Type B pancreatic cell (in vitro differentiated cells): ENCODE data around the gene KCTD16. TPM values are rescaled to one million over a fixed set of nuclear protein-coding genes. Genes with fewer than 3 reads are reported as not detected.

Source experiments
- DNase-seq: peaks from one replicate; pipeline ENCODE4 v3.0.0; 2021; ENCODE audit warnings: mixed read lengths; ENCODE audit not compliant: unreplicated experiment; ENCODE audit errors: extremely low spot score
- H3K27ac Mint-ChIP-seq: 2 replicates; pipeline ENCODE4 v1.8.0; 2021; ENCODE audit warnings: mild to moderate bottlenecking, mixed read lengths
- H3K27me3 Mint-ChIP-seq: 2 replicates; pipeline ENCODE4 v1.8.0; 2021; ENCODE audit warnings: mixed read lengths
- H3K36me3 Mint-ChIP-seq: 2 replicates; pipeline ENCODE4 v1.8.0; 2021; ENCODE audit warnings: mixed read lengths
- H3K4me1 Mint-ChIP-seq: one replicate; pipeline ENCODE4 v1.8.0; 2021; ENCODE audit warnings: mixed read lengths; ENCODE audit not compliant: unreplicated experiment
- H3K4me3 Mint-ChIP-seq: 2 replicates; pipeline ENCODE4 v1.8.0; 2021; ENCODE audit warnings: mild to moderate bottlenecking, mixed read lengths
- H3K9me3 Mint-ChIP-seq: 2 replicates; pipeline ENCODE4 v1.8.0; 2021; ENCODE audit warnings: mixed read lengths
- total RNA-seq: library from RNA; stranded (reverse); gene quantifications from 2 replicates; pipeline ENCODE4 v1.2.1, GENCODE V29; 2021; ENCODE audit warnings: low replicate concordance
- TF ChIP-seq, protein P1 (sequence below): fragments of 200-600 bp; sonication (generic); conservative IDR thresholded peaks from 2 replicates; pipeline ENCODE4 v1.5.0; 2021; ENCODE audit warnings: antibody characterized with exemption, mild to moderate bottlenecking

KCTD16 gene
- total RNA-seq, 1 donor from 2014 or later = 3.0 TPM

DNA sequence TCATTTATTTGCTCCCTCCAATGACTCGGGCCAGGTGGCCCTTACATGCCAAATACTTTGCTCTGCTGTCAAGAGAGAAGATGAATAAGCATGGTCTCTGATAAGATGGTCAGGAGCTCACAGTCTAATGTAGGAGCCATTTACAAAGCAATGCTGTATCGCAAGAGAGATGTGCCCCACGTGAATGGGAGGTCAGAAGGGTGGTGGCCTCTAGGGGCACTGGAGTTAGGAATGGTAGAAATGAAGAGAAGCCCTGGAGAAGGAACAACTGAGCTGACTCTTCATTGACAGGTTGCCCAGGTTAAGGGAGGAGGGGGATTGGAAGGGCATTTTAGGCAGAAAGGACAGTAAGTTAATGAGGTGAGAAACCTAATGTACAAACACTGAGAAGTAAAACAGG, 286.5 kb downstream of the KCTD16 start:
- no peaks in the 10 kb centered on the region for H3K36me3 Mint-ChIP-seq
- peaks cover 4% of the 10 kb centered on the region for H3K27me3 Mint-ChIP-seq
- DNase-seq = no peak
- no peak overlapping the region for H3K4me3 Mint-ChIP-seq
- H3K4me1 Mint-ChIP-seq = peaks cover 3% of the 10 kb centered on the region
- H3K9me3 Mint-ChIP-seq = no peaks in the 10 kb centered on the region
- H3K27ac Mint-ChIP-seq = no peak overlapping the region
- TF ChIP-seq, protein P1, sequence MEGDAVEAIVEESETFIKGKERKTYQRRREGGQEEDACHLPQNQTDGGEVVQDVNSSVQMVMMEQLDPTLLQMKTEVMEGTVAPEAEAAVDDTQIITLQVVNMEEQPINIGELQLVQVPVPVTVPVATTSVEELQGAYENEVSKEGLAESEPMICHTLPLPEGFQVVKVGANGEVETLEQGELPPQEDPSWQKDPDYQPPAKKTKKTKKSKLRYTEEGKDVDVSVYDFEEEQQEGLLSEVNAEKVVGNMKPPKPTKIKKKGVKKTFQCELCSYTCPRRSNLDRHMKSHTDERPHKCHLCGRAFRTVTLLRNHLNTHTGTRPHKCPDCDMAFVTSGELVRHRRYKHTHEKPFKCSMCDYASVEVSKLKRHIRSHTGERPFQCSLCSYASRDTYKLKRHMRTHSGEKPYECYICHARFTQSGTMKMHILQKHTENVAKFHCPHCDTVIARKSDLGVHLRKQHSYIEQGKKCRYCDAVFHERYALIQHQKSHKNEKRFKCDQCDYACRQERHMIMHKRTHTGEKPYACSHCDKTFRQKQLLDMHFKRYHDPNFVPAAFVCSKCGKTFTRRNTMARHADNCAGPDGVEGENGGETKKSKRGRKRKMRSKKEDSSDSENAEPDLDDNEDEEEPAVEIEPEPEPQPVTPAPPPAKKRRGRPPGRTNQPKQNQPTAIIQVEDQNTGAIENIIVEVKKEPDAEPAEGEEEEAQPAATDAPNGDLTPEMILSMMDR = no peak

DNA sequence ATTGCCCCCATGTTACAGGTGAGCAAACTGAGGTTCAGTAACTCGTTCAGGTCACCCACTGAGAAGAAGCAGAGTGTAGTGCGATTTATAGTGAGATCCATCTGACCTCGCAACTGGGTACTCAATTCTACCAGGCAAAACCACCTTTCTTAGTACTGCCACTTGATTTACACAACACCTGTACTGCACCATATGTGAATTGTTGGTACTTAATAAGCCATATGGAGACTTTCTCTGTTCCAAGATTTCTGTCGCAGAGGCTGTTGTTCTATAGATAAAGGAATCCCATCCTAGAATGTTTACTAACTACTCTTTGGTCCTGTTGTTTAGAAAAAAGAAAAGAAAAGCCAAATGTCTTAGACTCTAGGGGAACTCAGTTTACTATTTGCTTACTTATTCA, 287.5 kb downstream of the KCTD16 start:
- Mint-ChIP-seq H3K36me3 (no peaks in the 10 kb centered on the region), H3K4me3 (no peak overlapping the region), H3K27ac (no peak overlapping the region), H3K9me3 (no peaks in the 10 kb centered on the region), H3K27me3 (peaks cover 4% of the 10 kb centered on the region), H3K4me1 (peaks cover 3% of the 10 kb centered on the region)
- TF ChIP-seq, protein P1 = no peak
- no peak for DNase-seq

DNA sequence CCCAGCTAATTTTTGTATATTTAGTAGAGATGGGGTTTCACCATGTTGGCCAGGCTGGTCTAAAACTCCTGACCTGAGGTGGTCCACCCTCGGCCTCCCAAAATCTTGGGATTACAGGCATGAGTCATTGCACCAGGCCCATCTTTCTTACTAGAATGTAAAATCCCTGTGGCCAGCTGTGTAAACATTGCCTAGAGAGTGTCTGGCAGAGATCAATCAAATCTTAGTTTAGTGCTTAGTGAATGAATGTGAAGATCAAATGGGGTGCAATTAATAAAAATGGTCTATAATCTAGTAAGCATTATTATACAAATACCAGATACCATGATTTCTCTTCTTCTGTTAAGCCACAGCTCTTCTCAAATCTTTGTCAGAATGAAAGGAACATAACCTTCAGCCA, 289.9 kb downstream of the KCTD16 start:
- no peaks in the 10 kb centered on the region for H3K9me3 Mint-ChIP-seq

DNA sequence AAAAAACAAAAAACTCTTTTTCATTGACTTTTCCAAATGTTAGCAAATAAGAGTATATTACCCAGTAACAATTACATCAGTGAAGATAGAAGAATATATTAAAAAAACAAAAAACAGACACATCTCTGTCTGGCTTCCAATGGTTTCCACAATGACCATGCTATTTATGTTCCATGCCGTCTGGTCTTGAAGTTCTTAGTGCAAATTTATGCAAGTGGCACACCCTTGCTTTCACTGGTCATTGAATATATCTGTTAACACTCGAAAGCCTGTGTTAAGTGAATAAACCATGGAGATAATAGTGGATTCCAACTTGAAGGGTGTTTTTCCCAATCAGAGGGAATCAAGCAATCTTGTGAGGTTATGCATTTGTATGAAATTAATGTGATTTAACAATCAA, 291.9 kb downstream of the KCTD16 start:
- no peaks in the 10 kb centered on the region for H3K27me3 Mint-ChIP-seq
- no peaks in the 10 kb centered on the region for H3K36me3 Mint-ChIP-seq

More for the DNA sequence above, 289.9 kb downstream of the KCTD16 start:
- H3K27me3 Mint-ChIP-seq = no peaks in the 10 kb centered on the region
- DNase-seq = no peak
- no peaks in the 10 kb centered on the region for H3K36me3 Mint-ChIP-seq
- no peak overlapping the region for H3K27ac Mint-ChIP-seq
- H3K4me1 Mint-ChIP-seq = peaks cover 3% of the 10 kb centered on the region
- TF ChIP-seq, protein P1 = no peak
- no peak overlapping the region for H3K4me3 Mint-ChIP-seq

DNA sequence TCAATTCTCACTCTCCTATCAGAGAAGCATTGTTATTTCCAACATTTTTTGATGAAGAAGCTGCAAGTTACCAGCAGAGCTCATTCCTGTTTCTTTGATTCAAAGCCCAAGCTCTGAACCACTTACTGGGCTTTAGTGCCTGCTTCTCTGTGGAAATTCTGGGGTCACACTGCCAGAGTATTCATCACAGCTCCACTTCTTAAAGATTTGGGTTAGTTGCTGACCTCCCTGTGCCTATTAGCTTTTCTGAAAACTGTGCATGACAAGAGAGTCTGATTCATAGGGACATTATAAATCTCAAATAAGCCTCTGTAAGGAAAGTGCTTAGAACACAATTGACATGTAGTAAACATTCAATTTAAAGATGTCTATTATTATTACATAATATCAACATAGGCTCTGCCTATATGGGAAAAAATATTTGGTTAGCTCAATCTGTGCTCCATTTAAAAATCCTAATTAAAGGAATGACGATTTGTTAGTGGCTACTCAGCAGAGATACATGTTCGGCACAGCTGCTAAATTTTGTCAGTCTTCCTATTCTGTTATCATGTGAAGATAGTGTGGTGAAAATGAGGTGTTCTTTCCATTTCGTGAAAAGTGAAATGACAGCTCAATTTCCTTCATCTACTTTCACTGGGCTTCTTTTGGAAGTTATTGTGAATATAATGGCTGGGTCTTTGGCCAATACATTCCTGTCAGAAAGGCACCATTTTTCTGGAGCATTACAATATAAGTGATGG, 293.0 kb downstream of the KCTD16 start:
- Mint-ChIP-seq H3K9me3 (no peaks in the 10 kb centered on the region), H3K4me3 (no peak overlapping the region), H3K36me3 (no peaks in the 10 kb centered on the region), H3K27ac (no peak overlapping the region), H3K27me3 (no peaks in the 10 kb centered on the region), H3K4me1 (peaks cover 17% of the 10 kb centered on the region)
- TF ChIP-seq, protein P1 = no peak
- no peak for DNase-seq

More for the DNA sequence above, 291.9 kb downstream of the KCTD16 start:
- DNase-seq = no peak
- Mint-ChIP-seq H3K4me1 (peaks cover 6% of the 10 kb centered on the region), H3K27ac (no peak overlapping the region), H3K9me3 (no peaks in the 10 kb centered on the region), H3K4me3 (no peak overlapping the region)
- TF ChIP-seq, protein P1 = no peak
